ENCODE results near the gene KANK2. TPM values are rescaled to one million over a fixed set of nuclear protein-coding genes. Genes with fewer than 3 reads are reported as not detected.
A peak's percentile ranks its signal among the peaks of the same experiment; 100 is the strongest.
"Not testable (repeated sequence)": the region's sequence is repeated elsewhere in the genome, so short reads cannot be mapped to it uniquely, and the experiment has no call there.

The KANK2 gene
- total RNA-seq, 1 donor from 2014 or later: 486 TPM

DNA sequence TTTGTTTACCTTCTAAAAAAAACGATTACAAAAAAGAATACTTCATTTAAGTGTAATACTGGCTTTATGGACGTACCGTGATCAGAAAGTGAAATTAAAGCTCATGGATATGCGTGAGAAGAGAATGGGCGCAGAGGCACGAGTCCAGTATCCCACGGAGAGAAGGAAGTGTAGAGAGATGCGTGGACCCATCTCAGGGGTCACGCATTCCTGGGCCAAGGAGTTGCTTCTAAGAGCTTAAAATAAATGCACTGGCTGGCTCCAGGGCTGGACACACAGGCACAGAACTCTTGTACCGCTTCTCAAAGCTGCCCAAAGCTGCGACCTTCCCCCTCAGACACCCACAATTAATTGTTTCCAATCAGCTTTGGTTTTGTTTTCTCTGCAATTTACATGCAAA, 33.0 kb downstream of the KANK2 start:
- no peak for DNase-seq (ENCODE audit: extremely low spot score in 2 of 2)
- Histone ChIP-seq H3K27ac (peak overlapping the region; percentile 85), H3K4me1 (peaks cover 71% of the 10 kb centered on the region), H3K27me3 (no peaks in the 10 kb centered on the region), H3K9me3 (no peaks in the 10 kb centered on the region), H3K36me3 (peaks cover 0 to 10% of the 10 kb centered on the region in 2 donors), H3K4me3 (peak overlapping the region in 1 of 2 donors; percentile 13)
- TF ChIP-seq POLR2AphosphoS5 (IDR thresholded peaks at IDR 0.05; ENCODE audit: insufficient read depth in 1 of 2, low read depth in 1 of 2): no peak
- no peak for TF ChIP-seq POLR2A (IDR thresholded peaks at IDR 0.05)
- TF ChIP-seq, protein P1, sequence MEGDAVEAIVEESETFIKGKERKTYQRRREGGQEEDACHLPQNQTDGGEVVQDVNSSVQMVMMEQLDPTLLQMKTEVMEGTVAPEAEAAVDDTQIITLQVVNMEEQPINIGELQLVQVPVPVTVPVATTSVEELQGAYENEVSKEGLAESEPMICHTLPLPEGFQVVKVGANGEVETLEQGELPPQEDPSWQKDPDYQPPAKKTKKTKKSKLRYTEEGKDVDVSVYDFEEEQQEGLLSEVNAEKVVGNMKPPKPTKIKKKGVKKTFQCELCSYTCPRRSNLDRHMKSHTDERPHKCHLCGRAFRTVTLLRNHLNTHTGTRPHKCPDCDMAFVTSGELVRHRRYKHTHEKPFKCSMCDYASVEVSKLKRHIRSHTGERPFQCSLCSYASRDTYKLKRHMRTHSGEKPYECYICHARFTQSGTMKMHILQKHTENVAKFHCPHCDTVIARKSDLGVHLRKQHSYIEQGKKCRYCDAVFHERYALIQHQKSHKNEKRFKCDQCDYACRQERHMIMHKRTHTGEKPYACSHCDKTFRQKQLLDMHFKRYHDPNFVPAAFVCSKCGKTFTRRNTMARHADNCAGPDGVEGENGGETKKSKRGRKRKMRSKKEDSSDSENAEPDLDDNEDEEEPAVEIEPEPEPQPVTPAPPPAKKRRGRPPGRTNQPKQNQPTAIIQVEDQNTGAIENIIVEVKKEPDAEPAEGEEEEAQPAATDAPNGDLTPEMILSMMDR (IDR thresholded peaks at IDR 0.05): no peak
- intact Hi-C loops (cut with DNase I): no loop called here

DNA sequence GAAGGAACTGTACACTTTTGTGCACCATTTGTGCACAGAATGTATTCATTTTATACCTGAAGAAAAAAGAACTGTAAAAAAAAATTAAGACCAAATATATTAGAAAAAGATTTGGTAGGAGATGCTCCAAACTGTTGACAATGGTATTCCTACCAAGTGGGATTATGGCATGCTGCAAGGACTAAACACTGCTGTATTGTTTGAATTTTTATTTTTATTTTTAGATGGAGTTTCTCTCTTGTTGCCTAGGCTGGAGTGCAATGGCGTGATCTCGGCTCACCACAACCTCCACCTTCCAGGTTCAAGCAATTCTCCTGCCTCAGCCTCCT, 36.9 kb downstream of the KANK2 start:
- intact Hi-C loops (cut with DNase I); H3K27me3 ChIP-seq; H3K9me3 ChIP-seq; H3K36me3 ChIP-seq; DNase-seq (ENCODE audit: extremely low spot score in 2 of 2); H3K4me3 ChIP-seq: not testable (repeated sequence)
- peak overlapping the region; percentile 85 for H3K27ac ChIP-seq
- H3K4me1 ChIP-seq: peaks cover 59% of the 10 kb centered on the region

DNA sequence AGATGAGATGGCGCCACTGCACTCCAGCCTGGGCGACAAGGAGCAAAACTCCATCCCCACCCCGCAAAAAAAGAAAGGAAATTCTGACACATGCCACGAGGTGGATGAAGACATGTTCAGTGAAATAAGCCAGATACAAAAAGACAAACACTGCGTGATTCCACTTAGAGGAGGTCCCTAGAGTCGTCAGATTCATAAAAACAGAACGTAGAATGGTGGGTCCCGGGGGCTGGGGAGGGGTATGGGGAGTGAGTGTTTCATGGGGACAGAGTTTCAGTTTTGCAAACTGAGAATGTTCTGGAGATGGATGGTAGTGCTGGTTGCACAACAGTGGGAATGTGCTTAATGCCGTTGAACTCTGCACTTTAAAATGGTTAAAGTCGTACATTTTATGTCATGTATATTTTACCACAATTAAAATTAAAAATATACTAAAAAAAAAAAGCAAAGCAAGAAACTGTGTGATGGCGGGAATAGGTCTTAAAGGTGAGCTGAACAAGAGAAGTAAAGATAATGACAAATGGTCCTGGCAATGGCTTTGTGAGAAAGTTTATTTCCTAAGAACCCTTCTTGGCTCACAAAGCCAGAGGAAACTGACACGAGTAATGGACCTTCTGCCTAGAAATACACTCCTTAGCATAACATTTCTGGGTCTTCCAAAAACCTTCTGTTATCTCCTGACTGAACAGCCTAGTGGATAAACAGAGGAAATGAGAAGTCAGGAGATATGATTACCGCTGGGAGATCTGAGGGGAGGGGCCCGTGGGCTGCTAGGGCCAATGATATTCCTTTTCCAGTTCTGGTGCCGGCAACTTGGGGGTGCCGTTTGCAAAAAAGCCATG, 37.5 kb downstream of the KANK2 start:
- H3K9me3 ChIP-seq: no peaks in the 10 kb centered on the region
- DNase-seq (ENCODE audit: extremely low spot score in 2 of 2): no peak
- peak overlapping the region; percentile 85 for H3K27ac ChIP-seq
- intact Hi-C loops (cut with DNase I): loop anchor here (5.0 kb wide), 1 partner anchor 32 kb away; no protein-coding TSS in a partner anchor
- H3K27me3 ChIP-seq: no peaks in the 10 kb centered on the region
- no peak overlapping the region for H3K4me3 ChIP-seq
- H3K4me1 ChIP-seq: peaks cover 61% of the 10 kb centered on the region
- peak in 1 of 2 donors; percentile 58 for TF ChIP-seq POLR2AphosphoS5 (IDR thresholded peaks at IDR 0.05; ENCODE audit: insufficient read depth in 1 of 2, low read depth in 1 of 2)
- TF ChIP-seq POLR2A (IDR thresholded peaks at IDR 0.05): no peak
- TF ChIP-seq, protein P1 (IDR thresholded peaks at IDR 0.05): no peak
- no peaks in the 10 kb centered on the region for H3K36me3 ChIP-seq

DNA sequence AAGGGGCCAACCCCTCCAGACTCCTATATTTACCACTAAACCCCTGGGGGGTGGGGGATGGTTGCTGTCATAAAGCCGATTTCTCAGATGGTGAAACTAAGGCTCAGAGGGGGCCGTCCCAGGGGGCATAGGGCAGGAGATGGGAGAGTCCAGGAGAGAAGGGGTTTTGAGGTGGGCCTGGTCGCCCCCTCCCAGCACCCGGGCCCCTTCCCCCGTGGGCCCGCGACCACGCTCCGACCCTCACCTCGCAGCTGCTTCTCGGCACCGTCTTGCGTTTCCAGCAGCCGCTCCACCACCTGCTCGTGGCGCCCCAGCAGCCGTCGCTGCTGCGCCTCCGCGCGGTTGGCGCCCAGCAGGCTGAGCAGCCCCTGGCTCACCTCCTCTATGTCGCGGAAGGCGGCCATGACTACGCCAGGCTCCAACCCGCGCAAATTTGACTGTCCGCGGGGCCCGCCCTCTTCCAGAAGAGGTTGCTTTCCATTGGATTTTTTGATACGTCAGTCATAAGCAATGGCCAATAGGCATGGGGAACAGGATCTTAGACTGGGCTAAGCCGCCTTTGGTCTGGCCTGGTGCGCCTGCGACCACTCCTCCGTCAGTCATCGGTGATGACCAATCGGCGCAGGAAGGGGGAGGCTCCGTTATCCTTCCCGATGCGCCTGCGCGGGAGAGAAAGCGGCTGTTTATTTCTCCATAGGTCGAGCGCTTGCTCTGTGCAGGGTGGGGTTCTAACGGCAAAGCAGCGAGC, 41.8 kb downstream of the KANK2 start, which contains the start of gene SPC24:
TSS of gene SPC24 (minus strand) at position 410 of the 748 bp plus-strand sequence. CDS start at position 404, 6 bp downstream.
- no peaks in the 10 kb centered on the region for H3K27me3 ChIP-seq
- peak in 1 of 2 donors; percentile 97 for DNase-seq (ENCODE audit: extremely low spot score in 2 of 2)
- peaks cover 68% of the 10 kb centered on the region for H3K4me1 ChIP-seq
- intact Hi-C loops (cut with DNase I): loop anchor here (5.0 kb wide), 1 partner anchor 37 kb away; no protein-coding TSS in a partner anchor
- no peaks in the 10 kb centered on the region for H3K9me3 ChIP-seq
- peak within 1 kb of the TSS; percentile 79 for H3K27ac ChIP-seq
- no peaks in the 10 kb centered on the region for H3K36me3 ChIP-seq
- TF ChIP-seq POLR2A (IDR thresholded peaks at IDR 0.05) (peak in 1 of 2 donors; percentile 29), POLR2AphosphoS5 (IDR thresholded peaks at IDR 0.05; ENCODE audit: insufficient read depth in 1 of 2, low read depth in 1 of 2) (peak; percentile 87 to 95)
- TF ChIP-seq, protein P1 (IDR thresholded peaks at IDR 0.05): no peak
- H3K4me3 ChIP-seq: peak within 1 kb of the TSS; percentile 51 to 61

DNA sequence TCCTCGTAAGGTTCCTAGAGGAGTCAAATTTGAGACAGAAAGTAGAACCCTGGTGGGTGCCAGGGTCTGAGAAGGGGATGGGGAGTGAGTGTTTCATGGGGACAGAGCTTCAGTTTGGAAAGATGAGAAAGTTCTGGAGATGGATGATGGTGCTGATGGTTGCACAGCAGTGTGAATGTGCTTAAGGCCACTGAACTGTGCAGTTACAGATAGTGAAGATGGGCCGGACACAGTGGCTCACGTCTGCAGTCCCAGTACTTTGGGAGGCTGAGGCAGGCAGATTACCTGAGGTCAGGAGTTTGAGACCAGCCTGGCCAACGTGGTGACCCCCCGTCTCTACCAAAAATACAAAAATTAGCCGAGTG, 42.7 kb downstream of the KANK2 start:
- Histone ChIP-seq H3K36me3 (no peaks in the 10 kb centered on the region), H3K4me3 (no peak overlapping the region), H3K27ac (peak overlapping the region; percentile 79), H3K4me1 (peaks cover 64% of the 10 kb centered on the region), H3K9me3 (no peaks in the 10 kb centered on the region), H3K27me3 (no peaks in the 10 kb centered on the region)
- intact Hi-C loops (cut with DNase I): loop anchor here (5.0 kb wide), 1 partner anchor 38 kb away; no protein-coding TSS in a partner anchor
- TF ChIP-seq, protein P1 (IDR thresholded peaks at IDR 0.05): no peak
- no peak for TF ChIP-seq POLR2AphosphoS5 (IDR thresholded peaks at IDR 0.05; ENCODE audit: insufficient read depth in 1 of 2, low read depth in 1 of 2)
- no peak for TF ChIP-seq POLR2A (IDR thresholded peaks at IDR 0.05)
- no peak for DNase-seq (ENCODE audit: extremely low spot score in 2 of 2)
